SK-N-SH (cell line): ENCODE data around the gene CRAT. TPM values are rescaled to one million over a fixed set of nuclear protein-coding genes. Genes with fewer than 3 reads are reported as not detected.

Experiments used
- CTCF ChIA-PET: fragments of 300-600, 350-600 bp; formaldehyde crosslinking; extraction: SDS; loops from one replicate; lab custom pipeline; 2021; lab: Yijun Ruan, JAX
- POLR2A ChIA-PET: fragments of 350-600 bp; sonication (Branson Sonifier 250); formaldehyde crosslinking; extraction: SDS; loops from one replicate; lab custom pipeline; 2020; ENCODE audit warnings: antibody characterized with exemption, inconsistent platforms; lab: Yijun Ruan, JAX
- DNase-seq: peaks from one replicate; pipeline ENCODE4 v3.0.0; 2012
- H2AFZ ChIP-seq: fragments of 200-600 bp; sonication (generic); 2 replicates; pipeline ENCODE4 v1.8.1; 2016; ENCODE audit warnings: antibody characterized with exemption, mild to moderate bottlenecking, low read depth
- H3F3A ChIP-seq: fragments of 200-600 bp; sonication (generic); replicated peaks from 2 replicates; pipeline ENCODE3; 2016; ENCODE audit warnings: antibody characterized with exemption, mild to moderate bottlenecking; ENCODE audit not compliant: insufficient read depth
- H3K27ac ChIP-seq, 2 experiments: fragments of 200-500 bp in 1 of 2; fragments of 200-600 bp in 1 of 2; sonication (Bioruptor generic) in 1 of 2; sonication (generic), shearing (Covaris generic) in 1 of 2; 2 replicates each; pipeline versions ENCODE4 v1.5.1 to v1.6.1; 2014 to 2016; ENCODE audit warnings: low read depth in 2 of 2, inconsistent platforms in 1 of 2, low read length in 1 of 2, mild to moderate bottlenecking in 1 of 2, mixed read lengths in 1 of 2
- H3K27me3 ChIP-seq: fragments of 200-600 bp; sonication (generic), shearing (Covaris generic); 2 replicates; pipeline ENCODE4 v1.6.1; 2016; ENCODE audit warnings: mixed run types; ENCODE audit not compliant: insufficient read depth
- H3K36me3 ChIP-seq, 2 experiments: fragments of 200-500 bp in 1 of 2; fragments of 200-600 bp in 1 of 2; sonication (Bioruptor generic) in 1 of 2; sonication (generic) in 1 of 2; replicated peaks in 1 of 2; 2 replicates each; pipeline versions ENCODE3 to v1.5.1; 2014 to 2016; ENCODE audit warnings: low read length in 1 of 2, mild to moderate bottlenecking in 1 of 2; ENCODE audit not compliant: insufficient read depth in 2 of 2, control insufficient read depth in 1 of 2
- H3K4me1 ChIP-seq, 2 experiments: fragments of 200-500 bp in 1 of 2; fragments of 200-600 bp in 1 of 2; sonication (Bioruptor generic) in 1 of 2; sonication (generic), shearing (Covaris generic) in 1 of 2; 2 replicates each; pipeline versions ENCODE4 v1.5.1 to v1.6.1; 2014 to 2016; ENCODE audit warnings: low read depth in 1 of 2, low read length in 1 of 2, mixed run types in 1 of 2; ENCODE audit not compliant: insufficient read depth in 2 of 2, control insufficient read depth in 1 of 2
- H3K4me2 ChIP-seq: fragments of 200-600 bp; sonication (generic), shearing (Covaris generic); 2 replicates; pipeline ENCODE4 v1.6.1; 2017; ENCODE audit warnings: mixed run types
- H3K4me3 ChIP-seq, 2 experiments: fragments of 200-500 bp in 1 of 2; fragments of 200-600 bp in 1 of 2; sonication (Bioruptor generic) in 1 of 2; sonication (generic), shearing (Covaris generic) in 1 of 2; 2 replicates each; pipeline versions ENCODE4 v1.5.1 to v1.8.1; 2014 to 2016; ENCODE audit warnings: low read depth in 2 of 2, inconsistent platforms in 1 of 2, low read length in 1 of 2, mild to moderate bottlenecking in 1 of 2, mixed read lengths in 1 of 2, moderate library complexity in 1 of 2
- H3K79me2 ChIP-seq: fragments of 200-600 bp; sonication (generic); 2 replicates; pipeline ENCODE4 v1.8.1; 2017; ENCODE audit warnings: mild to moderate bottlenecking; ENCODE audit not compliant: insufficient read depth
- H3K9ac ChIP-seq: fragments of 200-600 bp; sonication (generic); 2 replicates; pipeline ENCODE4 v1.6.1; 2017; ENCODE audit warnings: mixed run types
- H3K9me2 ChIP-seq: fragments of 200-600 bp; sonication (generic); 2 replicates; pipeline ENCODE4 v1.6.1; 2017; ENCODE audit warnings: mixed run types
- H3K9me3 ChIP-seq: fragments of 200-600 bp; sonication (generic); 2 replicates; pipeline ENCODE4 v1.6.1; 2017; ENCODE audit warnings: mixed run types, mild to moderate bottlenecking, moderate library complexity
- H4K20me1 ChIP-seq: fragments of 200-600 bp; sonication (generic); 2 replicates; pipeline ENCODE4 v1.6.1; 2017; ENCODE audit warnings: mild to moderate bottlenecking, mixed run types; ENCODE audit not compliant: insufficient read depth
- CHD2 ChIP-seq: fragments of 150-350 bp; IDR thresholded peaks from 2 replicates; pipeline ENCODE4 v1.6.1; 2018; ENCODE audit warnings: low read length; ENCODE audit not compliant: partially characterized antibody
- CTCF ChIP-seq: fragments of 200-600 bp; sonication (generic); IDR thresholded peaks from 2 replicates; pipeline ENCODE4 v1.6.1; 2017; ENCODE audit warnings: antibody characterized with exemption, mild to moderate bottlenecking, moderate library complexity
- EP300 ChIP-seq, 2 experiments: IDR thresholded peaks; 2 replicates each; pipeline versions ENCODE4 v1.4.0 to v1.6.1; 2012; ENCODE audit warnings: borderline replicate concordance in 1 of 2, low read depth in 1 of 2, low read length in 1 of 2
- FOSL2 ChIP-seq: IDR thresholded peaks from 2 replicates; pipeline ENCODE4 v1.4.0; 2012; ENCODE audit warnings: low read depth, mild to moderate bottlenecking, moderate library complexity, borderline replicate concordance
- FOXJ3 ChIP-seq: sonication (generic); formaldehyde crosslinking; IDR thresholded peaks from 2 replicates; pipeline ENCODE4 v1.5.1; 2020; ENCODE audit warnings: mild to moderate bottlenecking, missing genetic modification reagents
- FOXM1 ChIP-seq: IDR thresholded peaks from 2 replicates; pipeline ENCODE4 v1.4.0; 2012; ENCODE audit warnings: low read depth, mild to moderate bottlenecking
- GATA2 ChIP-seq: sonication (generic); formaldehyde crosslinking; IDR thresholded peaks from 2 replicates; pipeline ENCODE4 v1.5.0; 2020; ENCODE audit warnings: mild to moderate bottlenecking, missing genetic modification reagents
- IRF3 ChIP-seq: fragments of 150-350 bp; IDR thresholded peaks from 2 replicates; pipeline ENCODE4 v1.6.1; 2016; ENCODE audit warnings: mild to moderate bottlenecking, low read depth, low read length
- JUND ChIP-seq: IDR thresholded peaks from 2 replicates; pipeline ENCODE4 v1.4.0; 2012
- MXI1 ChIP-seq: IDR thresholded peaks from 2 replicates; pipeline ENCODE4 v1.6.1; 2012; ENCODE audit warnings: mild to moderate bottlenecking, low read depth, low read length, improper control_type of control experiment
- NFIC ChIP-seq: IDR thresholded peaks from 2 replicates; pipeline ENCODE4 v1.4.0; 2012; ENCODE audit warnings: borderline replicate concordance
- NRF1 ChIP-seq: IDR thresholded peaks from 2 replicates; pipeline ENCODE4 v1.6.1; 2012; ENCODE audit warnings: low read depth, mild to moderate bottlenecking, low read length
- POLR2AphosphoS5 ChIP-seq: IDR thresholded peaks from 2 replicates; pipeline ENCODE4 v1.6.1; 2012; ENCODE audit warnings: low read depth, low read length
- RCOR1 ChIP-seq: fragments of 150-350 bp; IDR thresholded peaks from 2 replicates; pipeline ENCODE4 v1.6.1; 2017; ENCODE audit warnings: antibody characterized with exemption, low read length
- RFX5 ChIP-seq: IDR thresholded peaks from 2 replicates; pipeline ENCODE4 v1.6.1; 2012; ENCODE audit warnings: mild to moderate bottlenecking, improper control_type of control experiment, low read length
- SMC3 ChIP-seq: IDR thresholded peaks from 2 replicates; pipeline ENCODE4 v1.6.1; 2012; ENCODE audit warnings: low read depth, low read length, improper control_type of control experiment
- TAF1 ChIP-seq: IDR thresholded peaks from 2 replicates; pipeline ENCODE4 v1.6.1; 2012; ENCODE audit warnings: low read depth, mild to moderate bottlenecking, low read length, moderate library complexity, borderline replicate concordance
- YY1 ChIP-seq: IDR thresholded peaks from 2 replicates; pipeline ENCODE4 v1.4.0; 2012; ENCODE audit warnings: low read depth, mild to moderate bottlenecking
- ZBTB33 ChIP-seq: IDR thresholded peaks from 2 replicates; pipeline ENCODE4 v1.4.0; 2012; ENCODE audit warnings: low read depth, borderline replicate concordance
- WGBS: methylation state at CpG from one replicate; pipeline ENCODE4 v1.1.6; 2017; ENCODE audit warnings: low lambda C conversion rate; 5-methylcytosine and 5-hydroxymethylcytosine counted together
- polyA plus RNA-seq, 3 experiments: library from polyadenylated mRNA; depleted of rRNA; stranded (reverse); fragments of >200 nt; gene quantifications; 2 replicates each; pipeline ENCODE4 v1.2.3, GENCODE V29; 2012

The CRAT gene
- polyA plus RNA-seq, 1 of the 3 experiments (the other 2 are of a cell fraction), result 44.5 TPM

- Histone ChIP-seq H3K4me3 (peak overlapping the region; percentile 75 to 78), H3K4me2 (peak overlapping the region; percentile 93), H3K4me1 (peaks cover 9 to 21% of the 10 kb centered on the region in 2 experiments; a peak in 2 of 4 replicates), H3K27ac (no peak overlapping the region), H3K79me2 (peaks cover 18% of the 10 kb centered on the region), H4K20me1 (no peaks in the 10 kb centered on the region), H3K36me3 (peaks cover 0 to 2% of the 10 kb centered on the region in 2 experiments), H3K9ac (0 out of 2 replicates have a peak overlapping the region, but pooled peaks have one; percentile 47), H2AFZ (peak overlapping the region; percentile 99), H3K27me3 (no peaks in the 10 kb centered on the region), H3K9me2 (no peaks in the 10 kb centered on the region), H3K9me3 (no peaks in the 10 kb centered on the region), H3F3A (no peaks in the 10 kb centered on the region)
- ChIA-PET CTCF (no interaction called here), POLR2A (interaction anchor here (1.6 kb wide), 1 partner anchor 12 kb away, joined by 6 read pairs; no protein-coding TSS in a partner anchor)
- WGBS, result 77% methylated on average over 13 of the region's 13 CpGs
- no peak for TF ChIP-seq SMC3
- TF ChIP-seq IRF3, result no peak
- no peak for TF ChIP-seq JUND
- TF ChIP-seq NFIC, result no peak
- TF ChIP-seq CTCF, result no peak
- no peak for TF ChIP-seq TAF1
- TF ChIP-seq GATA2 (CRISPR knock-in tag), result no peak
- TF ChIP-seq RCOR1, result no peak
- no peak for TF ChIP-seq CHD2
- TF ChIP-seq FOXJ3 (CRISPR knock-in tag), result no peak
- no peak for TF ChIP-seq NRF1
- TF ChIP-seq YY1, result no peak
- no peak for DNase-seq
These were observed 30.8 kb downstream of the CRAT start for GRCh38 chr9:129079829-129080228.

- H3F3A ChIP-seq, result no peaks in the 10 kb centered on the region
- no peak for TF ChIP-seq POLR2AphosphoS5
- no peak for TF ChIP-seq FOXM1
- TF ChIP-seq MXI1, result no peak
- TF ChIP-seq SMC3, result no peak
- TF ChIP-seq RFX5, result no peak
- TF ChIP-seq TAF1, result no peak
- no peak for TF ChIP-seq IRF3
- TF ChIP-seq ZBTB33, result no peak
- TF ChIP-seq EP300 (IDR thresholded peaks at IDR 0.05; ENCODE audit: borderline replicate concordance in 1 of 2, low read depth in 1 of 2, low read length in 1 of 2), result no peak
- TF ChIP-seq FOSL2, result no peak
- TF ChIP-seq, all 33 proteins: peak for 0
- no peaks in the 10 kb centered on the region for H3K27me3 ChIP-seq
- DNase-seq, result no peak
- peaks cover 9 to 21% of the 10 kb centered on the region in 2 experiments; a peak in 2 of 4 replicates for H3K4me1 ChIP-seq
- H3K9ac ChIP-seq, result no peak overlapping the region
- no peak overlapping the region for H2AFZ ChIP-seq
- H3K27ac ChIP-seq, result no peak overlapping the region
- ChIA-PET POLR2A (no interaction called here), CTCF (interaction anchor here (1.0 kb wide), 1 partner anchor 12 kb away, joined by 3 read pairs; no protein-coding TSS in a partner anchor)
- H3K4me3 ChIP-seq, result no peak overlapping the region
- 71% methylated on average over 13 of the region's 18 CpGs for WGBS
- H4K20me1 ChIP-seq, result no peaks in the 10 kb centered on the region
- peaks cover 18% of the 10 kb centered on the region for H3K79me2 ChIP-seq
- no peak overlapping the region for H3K4me2 ChIP-seq
- H3K36me3 ChIP-seq, result no peaks in the 10 kb centered on the region
- no peaks in the 10 kb centered on the region for H3K9me3 ChIP-seq
- no peaks in the 10 kb centered on the region for H3K9me2 ChIP-seq
These were observed 31.7 kb downstream of the CRAT start for GRCh38 chr9:129078691-129079503.
